PC-9 (cell line): ENCODE results near the gene CSF1R.

Experiments used
- CTCF ChIP-seq: fragments of 200-600 bp; sonication (generic); conservative IDR thresholded peaks from 2 replicates; pipeline ENCODE4 v1.6.1; 2017; ENCODE audit warnings: mixed run types, antibody characterized with exemption, mild to moderate bottlenecking, moderate library complexity
- EZH2 ChIP-seq: fragments of 200-600 bp; sonication (generic); IDR thresholded peaks from 2 replicates; pipeline ENCODE4 v1.8.0; 2017; ENCODE audit warnings: antibody characterized with exemption, low read depth

DNA sequence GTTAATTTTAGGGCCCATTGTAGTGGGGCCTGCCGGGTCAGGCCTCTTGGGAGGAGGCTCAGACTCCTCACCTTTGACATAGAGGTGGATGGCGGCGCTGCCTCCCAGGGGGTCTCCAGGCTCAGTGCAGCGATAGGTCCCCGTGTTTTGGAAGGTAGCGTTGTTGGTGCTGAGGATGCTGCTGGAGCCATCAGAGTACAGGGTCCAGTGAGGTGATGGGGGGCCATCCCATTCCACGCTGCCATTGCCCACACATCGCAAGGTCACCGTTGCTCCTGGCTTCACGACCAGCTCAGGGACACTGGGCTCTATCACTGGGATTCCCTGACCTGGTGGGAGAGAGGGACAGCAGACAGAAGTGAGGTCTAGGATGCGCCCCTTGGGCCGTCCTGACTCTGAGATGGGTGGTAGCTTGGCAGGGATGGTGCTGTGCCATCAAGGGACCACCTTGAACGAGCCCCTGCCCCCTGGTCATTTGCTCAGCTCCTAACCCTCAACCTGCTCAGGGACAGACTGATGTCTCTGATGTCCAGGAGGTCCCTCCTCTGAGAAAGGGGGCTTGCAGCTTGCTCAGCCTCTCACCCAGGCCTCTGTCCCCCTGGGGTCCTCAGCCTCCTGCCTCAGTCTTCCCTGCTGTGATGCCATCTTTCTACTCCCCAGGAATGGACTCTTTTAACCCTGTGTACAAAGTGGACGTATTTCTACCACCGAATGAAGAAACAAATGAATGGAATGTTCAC is 5.5 kb downstream of the CSF1R start:
- TF ChIP-seq CTCF (no peak), EZH2 (no peak)
